BLaER1 (cell line): ENCODE data around the gene RNF183.
"Not testable (repeated sequence)": the region's sequence is repeated elsewhere in the genome, so short reads cannot be mapped to it uniquely, and the experiment has no call there.

Experiments
- H3K27ac ChIP-seq: shearing (Covaris generic); formaldehyde crosslinking; 2 replicates; pipeline ENCODE4 v1.8.1; 2022
- H3K27me3 ChIP-seq: shearing (Covaris generic); formaldehyde crosslinking; 2 replicates; pipeline ENCODE4 v1.8.1; 2022
- H3K36me3 ChIP-seq: shearing (Covaris generic); formaldehyde crosslinking; 2 replicates; pipeline ENCODE4 v1.8.1; 2022
- H3K4me1 ChIP-seq: shearing (Covaris generic); formaldehyde crosslinking; 2 replicates; pipeline ENCODE4 v1.8.1; 2022
- H3K4me2 ChIP-seq: shearing (Covaris generic); formaldehyde crosslinking; 2 replicates; pipeline ENCODE4 v1.8.1; 2022
- H3K4me3 ChIP-seq: shearing (Covaris generic); formaldehyde crosslinking; 2 replicates; pipeline ENCODE4 v1.8.1; 2022
- H3K9ac ChIP-seq: shearing (Covaris generic); formaldehyde crosslinking; 2 replicates; pipeline ENCODE4 v1.8.1; 2022
- H3K9me3 ChIP-seq: shearing (Covaris generic); formaldehyde crosslinking; 2 replicates; pipeline ENCODE4 v1.8.1; 2022
- H4K20me1 ChIP-seq: shearing (Covaris generic); formaldehyde crosslinking; 2 replicates; pipeline ENCODE4 v1.8.1; 2022
- Cebpa-rat ChIP-seq: shearing (Covaris generic); IDR thresholded peaks from 2 replicates; pipeline ENCODE4 v1.8.1; 2022

RNF183 gene

GRCh38 chr9:113301548-113301947, 1.6 kb downstream of the RNF183 start:
- no peak for TF ChIP-seq Cebpa-rat
- H4K20me1 ChIP-seq, result no peaks in the 10 kb centered on the region
- H3K36me3 ChIP-seq, result no peaks in the 10 kb centered on the region
- no peak overlapping the region for H3K27ac ChIP-seq
- H3K4me3 ChIP-seq, result no peak overlapping the region
- H3K4me2 ChIP-seq, result no peak overlapping the region
- H3K27me3 ChIP-seq, result no peaks in the 10 kb centered on the region
- no peak overlapping the region for H3K9ac ChIP-seq
- no peaks in the 10 kb centered on the region for H3K9me3 ChIP-seq
- H3K4me1 ChIP-seq, result peaks cover 8% of the 10 kb centered on the region

- TF ChIP-seq Cebpa-rat, result no peak
- H3K4me3 ChIP-seq, result no peak overlapping the region
- H3K4me1 ChIP-seq, result peaks cover 8% of the 10 kb centered on the region
- no peaks in the 10 kb centered on the region for H4K20me1 ChIP-seq
- no peaks in the 10 kb centered on the region for H3K9me3 ChIP-seq
- H3K27me3 ChIP-seq, result no peaks in the 10 kb centered on the region
- peak overlapping the region; percentile 21; the same call in 1 of the 2 replicates for H3K4me2 ChIP-seq
- H3K36me3 ChIP-seq, result 0 out of 2 replicates have a peak, but pooled peaks cover 1% of the 10 kb centered on the region
- no peak overlapping the region for H3K27ac ChIP-seq
- H3K9ac ChIP-seq, result no peak overlapping the region
Observed at GRCh38 chr9:113299800-113300292, 3.3 kb downstream of the RNF183 start.

GRCh38 chr9:113298924-113299770, 4.0 kb downstream of the RNF183 start:
- H3K4me1 ChIP-seq, result peaks cover 8% of the 10 kb centered on the region
- no peak overlapping the region for H3K9ac ChIP-seq
- H3K27ac ChIP-seq, result no peak overlapping the region
- H3K4me2 ChIP-seq, result no peak overlapping the region
- no peaks in the 10 kb centered on the region for H3K9me3 ChIP-seq
- H3K27me3 ChIP-seq, result no peaks in the 10 kb centered on the region
- no peak overlapping the region for H3K4me3 ChIP-seq
- H4K20me1 ChIP-seq, result no peaks in the 10 kb centered on the region
- H3K36me3 ChIP-seq, result peaks cover 8% of the 10 kb centered on the region; the same call in 1 of the 2 replicates
- TF ChIP-seq Cebpa-rat, result no peak

- Histone ChIP-seq H3K9ac (no peak overlapping the region), H3K9me3 (no peaks in the 10 kb centered on the region), H3K4me1 (peaks cover 8% of the 10 kb centered on the region), H3K4me2 (no peak overlapping the region), H3K27ac (no peak overlapping the region), H4K20me1 (no peaks in the 10 kb centered on the region), H3K27me3 (no peaks in the 10 kb centered on the region), H3K4me3 (no peak overlapping the region), H3K36me3 (peaks cover 15% of the 10 kb centered on the region)
- TF ChIP-seq Cebpa-rat, result no peak
Observed at GRCh38 chr9:113298311-113298710, 4.9 kb downstream of the RNF183 start.

GRCh38 chr9:113296796-113297558, 6.2 kb downstream of the RNF183 start:
- Histone ChIP-seq H3K27me3 (no peaks in the 10 kb centered on the region), H3K36me3 (peaks cover 28% of the 10 kb centered on the region), H3K27ac (no peak overlapping the region), H3K9ac (no peak overlapping the region), H4K20me1 (no peaks in the 10 kb centered on the region), H3K4me2 (no peak overlapping the region), H3K9me3 (no peaks in the 10 kb centered on the region), H3K4me1 (peaks cover 8% of the 10 kb centered on the region), H3K4me3 (no peak overlapping the region)
- no peak for TF ChIP-seq Cebpa-rat

GRCh38 chr9:113296247-113296646, 6.9 kb downstream of the RNF183 start:
- H3K4me1 ChIP-seq, H3K4me3 ChIP-seq, H4K20me1 ChIP-seq, H3K27me3 ChIP-seq, H3K4me2 ChIP-seq, H3K9ac ChIP-seq, H3K9me3 ChIP-seq, H3K27ac ChIP-seq: not testable (repeated sequence)
- peaks cover 36% of the 10 kb centered on the region for H3K36me3 ChIP-seq

GRCh38 chr9:113293285-113293878, 9.8 kb downstream of the RNF183 start:
- H3K27ac ChIP-seq, result no peak overlapping the region
- no peaks in the 10 kb centered on the region for H3K9me3 ChIP-seq
- H3K4me3 ChIP-seq, result no peak overlapping the region
- H3K4me1 ChIP-seq, result no peaks in the 10 kb centered on the region
- H3K36me3 ChIP-seq, result peaks cover 64% of the 10 kb centered on the region
- H3K4me2 ChIP-seq, result no peak overlapping the region
- TF ChIP-seq Cebpa-rat, result no peak
- no peak overlapping the region for H3K9ac ChIP-seq
- no peaks in the 10 kb centered on the region for H3K27me3 ChIP-seq
- H4K20me1 ChIP-seq, result peaks cover 10% of the 10 kb centered on the region; the same call in 1 of the 2 replicates

GRCh38 chr9:113290052-113290607, 13.0 kb downstream of the RNF183 start:
- Histone ChIP-seq H3K9ac (no peak overlapping the region), H3K4me2 (no peak overlapping the region), H3K27ac (no peak overlapping the region), H4K20me1 (peaks cover 10% of the 10 kb centered on the region; the same call in 1 of the 2 replicates), H3K4me1 (no peaks in the 10 kb centered on the region), H3K36me3 (peaks cover 97% of the 10 kb centered on the region), H3K4me3 (no peak overlapping the region), H3K27me3 (no peaks in the 10 kb centered on the region), H3K9me3 (no peaks in the 10 kb centered on the region)
- no peak for TF ChIP-seq Cebpa-rat

- Histone ChIP-seq H3K9ac (no peak overlapping the region), H3K4me1 (no peaks in the 10 kb centered on the region), H4K20me1 (peaks cover 10% of the 10 kb centered on the region), H3K27me3 (no peaks in the 10 kb centered on the region), H3K27ac (no peak overlapping the region), H3K4me2 (no peak overlapping the region), H3K9me3 (no peaks in the 10 kb centered on the region), H3K36me3 (peaks cover 98% of the 10 kb centered on the region), H3K4me3 (no peak overlapping the region)
- TF ChIP-seq Cebpa-rat, result no peak
Observed at GRCh38 chr9:113289091-113289490, 14.1 kb downstream of the RNF183 start.
